Pulmonary artery endothelial cell (primary cell): Measurements from ENCODE around the gene WDFY2. TPM values are rescaled to one million over a fixed set of nuclear protein-coding genes. Genes with fewer than 3 reads are reported as not detected.
"Not testable (repeated sequence)": the region's sequence is repeated elsewhere in the genome, so short reads cannot be mapped to it uniquely, and the experiment has no call there.

Experiments
- DNase-seq: peaks from one replicate; pipeline ENCODE4 v3.0.0-alpha.2; 2011; ENCODE audit warnings: low read depth, low spot score
- total RNA-seq: library from RNA; depleted of rRNA; stranded (reverse); fragments of >200 nt; gene quantifications from 2 replicates; pipeline ENCODE4 v1.2.3, GENCODE V29; 2014

Gene WDFY2
- total RNA-seq, 1 donor from 2014 or later = 1.7 TPM

DNA sequence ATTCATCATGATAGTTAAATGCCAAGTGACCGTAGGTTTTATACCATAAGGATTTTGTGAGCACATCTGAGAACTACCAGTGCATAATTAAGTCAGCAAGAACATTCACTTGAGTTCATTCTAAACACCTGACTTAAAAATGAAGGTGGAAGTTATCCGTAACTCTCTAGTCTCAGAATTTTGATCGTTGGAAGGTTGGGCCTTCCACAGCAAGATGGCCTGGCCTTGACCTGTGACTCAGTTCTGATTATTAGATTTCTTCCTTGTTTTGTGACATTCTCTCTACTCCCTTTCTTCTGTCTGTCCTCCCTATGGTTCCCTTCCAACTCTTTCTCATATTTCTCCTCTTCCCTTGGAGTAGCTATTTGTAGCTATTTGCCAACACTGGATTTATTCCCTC is 20.0 kb upstream of the WDFY2 start:
- DNase-seq = no peak

DNA sequence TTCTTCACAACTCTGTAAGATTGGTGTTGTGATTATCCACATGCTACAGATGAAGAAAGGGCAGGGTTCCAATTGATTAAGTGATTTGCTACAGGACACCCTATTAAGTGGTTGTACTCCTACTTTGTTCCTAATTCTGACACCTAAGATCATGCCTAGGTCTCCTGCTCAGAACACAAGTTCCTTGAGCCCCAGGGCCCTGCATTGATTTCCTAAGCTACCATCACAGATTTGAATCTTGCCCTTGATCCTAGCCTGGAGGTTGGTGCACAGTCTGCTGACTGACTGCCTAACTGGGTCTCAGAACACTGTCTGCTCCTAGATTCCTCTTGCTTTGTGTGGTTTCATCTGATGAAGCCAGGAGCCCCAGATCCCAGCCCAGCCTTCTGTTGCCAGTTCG is 19.6 kb upstream of the WDFY2 start:
- no peak for DNase-seq

GRCh38 chr13:51569001-51569400 is 15.3 kb upstream of the WDFY2 start:
- not testable (repeated sequence) for DNase-seq

DNA sequence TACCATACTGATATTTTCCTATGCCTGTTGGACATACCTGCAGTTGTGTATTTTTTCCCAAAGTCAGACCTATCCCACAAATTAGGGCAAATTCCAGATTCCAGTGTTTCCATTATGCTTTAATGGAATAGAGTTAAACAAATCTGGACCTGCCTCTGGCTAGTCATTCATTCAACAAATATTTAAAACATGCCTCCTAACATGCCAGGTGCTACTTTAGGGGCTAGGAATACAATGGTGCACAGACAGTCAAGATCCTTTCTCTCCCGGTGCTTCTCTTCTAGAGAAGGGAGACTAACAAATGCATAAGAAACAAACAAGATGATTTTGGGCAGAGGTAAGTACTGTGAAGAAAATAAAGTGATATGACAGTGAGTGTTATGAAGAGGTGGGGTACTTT is 7.5 kb upstream of the WDFY2 start:
- DNase-seq = no peak

DNA sequence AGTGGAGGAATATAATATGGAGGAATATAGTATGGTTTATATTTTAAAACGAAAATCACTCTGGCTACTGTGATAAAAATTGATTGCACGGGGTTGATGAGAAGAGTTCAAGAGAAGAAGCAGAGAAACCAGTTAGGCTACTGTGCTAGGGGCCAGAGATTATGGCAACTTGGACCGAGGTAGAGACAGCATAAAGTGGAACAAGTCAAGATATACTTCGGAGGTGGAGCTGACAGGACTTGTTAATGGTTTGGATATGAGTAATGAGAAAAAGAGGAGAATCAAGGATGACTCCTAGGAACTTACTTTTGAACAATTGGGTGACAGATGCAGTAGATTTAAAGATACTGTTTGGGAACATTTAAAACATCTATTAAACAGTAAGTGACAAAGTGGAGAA is 6.6 kb upstream of the WDFY2 start:
- no peak for DNase-seq

GRCh38 chr13:51579676-51580075 is 4.6 kb upstream of the WDFY2 start:
- no peak for DNase-seq

GRCh38 chr13:51581148-51581820 is 3.0 kb upstream of the WDFY2 start:
- no peak for DNase-seq

DNA sequence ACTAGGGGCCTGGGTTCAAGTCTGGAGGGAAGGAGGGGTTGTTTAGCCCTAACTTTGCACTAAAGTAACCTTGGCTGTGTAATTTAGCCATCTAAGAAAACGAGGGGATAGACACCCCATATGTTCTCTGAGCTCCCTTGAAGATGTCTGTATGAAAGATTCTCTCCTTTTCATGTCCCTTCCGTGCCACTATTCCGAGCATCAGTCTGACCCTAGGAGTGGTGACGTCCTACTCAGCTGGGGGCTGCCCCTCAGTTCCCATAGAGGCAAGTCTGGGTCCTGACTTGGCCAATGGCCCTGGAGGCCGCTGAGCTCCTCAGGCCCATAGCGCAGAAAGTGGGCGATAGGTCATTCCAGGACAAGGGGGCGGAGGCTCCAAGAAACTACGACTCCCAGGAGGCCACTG is 790 bp upstream of the WDFY2 start:
- no peak for DNase-seq

- DNase-seq = no peak
These were observed 740 bp downstream of the WDFY2 start for GRCh38 chr13:51584731-51585672.

GRCh38 chr13:51585696-51586095 is 1.4 kb downstream of the WDFY2 start:
- no peak for DNase-seq

DNA sequence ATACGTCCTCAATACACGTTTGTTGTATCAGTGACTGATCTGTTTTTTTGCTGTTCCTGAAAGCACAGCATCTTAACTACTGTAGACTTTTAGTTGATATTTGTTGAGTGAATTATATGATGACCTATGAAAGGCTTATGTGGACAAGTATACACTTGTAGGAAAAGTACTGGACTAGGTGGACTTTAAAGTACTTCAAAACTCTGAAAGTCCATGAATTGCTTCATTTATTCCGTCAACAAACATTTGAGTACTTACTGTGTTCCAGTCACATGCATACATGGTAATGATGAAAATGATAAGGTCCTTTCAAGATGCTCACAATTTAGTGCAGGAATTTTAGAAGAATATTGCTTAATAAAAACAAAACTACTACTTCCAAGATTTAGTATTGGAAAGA is 3.1 kb downstream of the WDFY2 start:
- no peak for DNase-seq

- no peak for DNase-seq
These were observed 4.2 kb downstream of the WDFY2 start for GRCh38 chr13:51588406-51588949.

DNA sequence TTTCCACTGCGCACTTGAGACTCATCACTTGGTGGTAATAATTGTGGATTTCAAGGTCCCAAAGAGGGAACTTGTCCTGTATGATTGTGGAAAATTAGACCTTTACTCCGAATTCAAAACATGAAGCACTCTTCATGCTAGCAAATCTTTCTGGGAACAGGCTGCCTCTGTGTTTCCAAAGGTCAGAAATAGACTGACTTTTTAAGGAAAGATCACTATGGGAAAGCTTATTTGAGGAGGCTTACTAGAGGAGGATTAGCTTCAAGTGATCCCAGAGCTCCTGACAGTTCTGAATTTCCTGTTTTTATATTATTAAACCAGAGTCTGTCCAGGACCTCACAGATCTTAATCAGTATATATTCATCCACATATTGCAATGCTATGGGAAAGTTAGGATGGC is 5.5 kb downstream of the WDFY2 start:
- no peak for DNase-seq

DNA sequence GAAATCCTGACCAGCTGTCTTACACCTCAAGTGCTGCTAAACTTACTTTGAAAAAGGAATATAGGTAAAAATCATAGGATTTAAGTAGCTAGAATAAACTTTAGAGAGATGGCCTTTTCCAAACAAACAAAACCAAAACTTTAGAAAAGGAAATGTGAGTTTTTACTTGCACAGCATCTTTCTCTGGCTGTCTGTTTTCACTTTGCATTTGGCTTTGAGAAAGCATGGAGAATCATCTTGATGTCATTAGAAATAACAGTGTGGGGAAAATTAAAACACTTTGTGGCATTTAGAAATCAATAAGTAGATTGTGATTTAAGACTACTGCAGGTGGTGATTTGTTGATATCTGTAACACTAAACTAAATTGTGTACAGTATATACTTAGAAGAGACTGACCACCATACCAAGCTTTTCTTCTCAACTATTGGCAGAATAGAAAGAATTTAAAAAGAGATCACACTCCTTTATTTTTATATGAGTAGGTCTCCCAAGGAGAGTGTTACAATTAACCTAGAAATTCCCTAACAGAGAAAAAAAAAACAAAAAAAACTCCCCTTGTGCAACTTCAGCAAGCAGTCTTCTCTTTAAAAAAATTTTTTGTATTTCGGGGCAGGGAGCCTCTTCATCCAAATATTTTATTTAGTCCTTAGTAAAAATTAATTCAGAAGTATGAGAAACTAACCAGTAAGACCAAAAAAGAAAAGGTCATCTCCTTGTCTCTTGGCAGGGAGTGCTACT is 6.1 kb downstream of the WDFY2 start:
- no peak for DNase-seq

DNA sequence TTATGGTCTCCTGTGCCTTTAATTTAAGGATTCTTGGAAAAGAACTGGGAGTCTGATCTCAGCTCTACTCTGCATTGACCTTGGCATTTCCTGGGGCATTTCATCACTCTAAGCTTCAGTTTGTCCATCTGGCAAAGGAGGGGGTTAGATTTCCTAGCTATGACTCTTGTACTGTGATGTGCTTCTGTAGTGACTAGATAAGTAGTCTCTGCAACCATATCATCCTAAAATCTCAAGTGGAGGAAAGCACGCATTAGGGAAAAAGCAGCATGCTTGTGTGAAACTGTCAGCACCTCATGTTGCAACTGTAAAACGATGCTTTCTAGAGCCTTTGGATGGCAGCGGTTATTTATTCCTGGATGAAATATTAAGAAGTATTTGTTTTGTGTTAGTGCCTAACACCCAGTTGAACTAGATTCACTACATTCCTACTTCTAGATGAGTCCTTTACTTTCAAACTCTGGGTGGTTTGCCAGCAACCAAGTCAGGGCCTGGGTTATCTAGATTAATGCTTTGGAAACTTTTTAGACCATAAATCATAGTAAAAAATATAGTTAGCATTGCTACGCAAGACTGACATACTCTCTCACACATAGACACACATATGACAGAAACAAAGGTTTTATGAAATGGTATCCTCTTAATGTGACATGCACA is 6.8 kb downstream of the WDFY2 start:
- no peak for DNase-seq

DNA sequence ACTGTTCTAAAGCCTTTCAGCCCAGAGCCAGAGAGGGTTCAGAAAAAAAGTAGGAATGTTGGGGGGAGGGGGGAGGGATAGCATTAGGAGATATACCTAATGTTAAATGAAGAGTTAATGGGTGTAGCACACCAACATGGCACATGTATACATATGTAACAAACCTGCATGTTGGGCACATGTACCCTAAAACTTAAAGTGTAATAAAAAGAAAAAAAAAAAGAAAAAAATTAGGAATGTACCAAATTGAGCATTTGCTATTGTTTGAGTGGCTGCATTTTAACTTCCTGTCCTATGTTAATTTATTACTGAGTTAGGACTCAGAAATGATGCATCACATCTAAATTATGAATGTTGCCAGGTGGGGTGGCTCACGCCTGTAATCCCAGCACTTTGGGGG is 7.7 kb downstream of the WDFY2 start:
- DNase-seq = not testable (repeated sequence)

DNA sequence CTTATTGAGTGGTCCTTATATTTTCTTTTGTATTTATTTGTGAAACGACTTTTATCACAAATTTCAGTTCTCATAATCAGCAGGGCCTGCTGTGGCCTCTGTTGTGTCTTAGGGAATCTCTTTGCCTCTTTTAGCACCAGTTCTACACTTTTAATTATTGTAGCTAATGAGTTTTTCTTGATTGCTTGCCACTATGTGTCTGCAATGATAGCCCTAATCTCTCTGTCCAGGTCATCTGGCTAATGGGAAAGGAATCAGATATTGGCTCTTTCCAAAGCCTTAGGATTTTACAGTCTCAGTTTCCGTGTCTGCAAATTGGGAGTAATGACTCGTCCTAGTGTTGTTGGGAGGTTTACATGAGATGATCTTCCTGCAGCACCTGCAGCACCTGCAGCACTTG is 10.2 kb downstream of the WDFY2 start:
- no peak for DNase-seq

DNA sequence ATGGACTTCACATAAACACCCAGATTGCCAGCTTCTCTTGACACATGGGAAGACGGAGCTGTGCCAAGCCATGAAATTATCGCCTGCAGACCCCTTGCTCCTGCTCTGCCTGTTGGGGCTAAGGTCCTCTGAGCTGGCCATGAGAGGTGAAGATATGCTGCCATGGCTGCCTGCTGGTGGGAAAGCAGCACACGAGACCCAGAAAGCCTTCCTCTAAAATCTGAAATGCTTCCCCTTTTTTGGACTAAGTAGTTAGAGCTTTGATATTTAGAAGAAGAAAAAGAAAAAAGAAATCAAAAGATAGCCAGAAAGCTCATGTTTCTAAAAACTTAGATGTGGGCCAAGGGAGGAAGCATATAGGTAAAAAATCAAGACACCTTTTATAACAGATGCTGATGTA is 11.2 kb downstream of the WDFY2 start:
- no peak for DNase-seq

DNA sequence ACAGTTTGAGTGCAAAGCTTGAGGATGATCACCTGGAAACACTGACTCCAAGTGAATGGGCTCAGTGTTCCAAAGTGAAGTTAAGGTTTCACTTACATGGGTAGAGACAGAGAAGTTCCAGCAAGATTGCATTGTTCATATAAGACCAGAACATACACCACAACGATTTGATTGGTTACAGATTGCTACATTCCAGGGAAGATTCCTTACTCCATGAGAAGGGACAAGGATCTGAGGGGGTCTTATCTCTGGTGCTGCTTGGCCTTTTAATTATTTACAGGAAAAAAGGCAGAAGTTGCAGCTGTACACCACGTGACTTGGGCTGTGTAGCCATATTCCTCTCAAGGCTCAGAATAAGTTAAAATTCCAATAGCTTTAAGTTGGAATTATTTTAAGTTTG is 12.3 kb downstream of the WDFY2 start:
- DNase-seq = no peak

- DNase-seq = no peak
These were observed 15.3 kb downstream of the WDFY2 start for GRCh38 chr13:51599444-51600176.

DNA sequence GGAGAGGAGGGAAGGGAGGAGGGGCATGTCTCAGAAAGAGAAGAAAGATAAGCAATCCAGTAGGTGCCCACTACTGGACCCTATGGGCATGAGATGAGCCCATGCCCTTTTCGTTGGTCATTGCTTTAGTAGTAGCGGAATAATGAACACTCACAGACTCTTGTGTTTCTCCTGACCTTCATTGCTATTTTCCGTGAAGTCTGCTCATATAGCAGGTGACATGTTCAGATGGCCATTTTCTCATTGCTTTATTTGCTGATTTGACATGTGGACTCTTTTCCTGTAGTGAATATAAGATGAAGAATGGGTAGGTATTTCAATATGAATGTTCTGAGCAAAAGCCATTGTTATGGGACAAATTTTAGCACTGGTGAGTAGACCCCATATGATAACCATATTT is 16.4 kb downstream of the WDFY2 start:
- no peak for DNase-seq
